ENCODE measurements around the gene PARD3.

The PARD3 gene

DNA sequence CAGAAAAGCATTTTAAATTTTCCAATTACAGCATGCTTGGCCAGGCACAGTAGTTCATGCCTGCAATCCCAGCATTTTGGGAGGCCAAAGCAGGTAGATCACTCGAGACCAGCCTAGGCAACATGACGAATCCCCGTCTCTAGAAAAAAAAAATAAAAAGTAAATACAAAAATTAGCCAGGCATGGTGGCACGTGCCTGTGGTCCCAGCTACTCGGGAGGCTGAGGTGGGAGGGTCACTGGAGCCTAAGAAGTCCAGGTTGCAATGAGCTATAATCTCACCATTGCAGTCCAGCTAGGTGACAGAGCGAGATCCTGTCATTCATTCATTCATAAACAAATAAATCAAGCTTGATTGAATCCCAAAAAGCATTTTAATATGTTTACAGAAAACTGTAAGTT, 234.9 kb downstream of the PARD3 start:
- no peak for DNase-seq (ENCODE audit: low read depth)

GRCh38 chr10:34578468-34578867, 236.6 kb downstream of the PARD3 start:
- no peak for DNase-seq (ENCODE audit: low read depth)

- no peak for DNase-seq (ENCODE audit: low read depth)
Measured at GRCh38 chr10:34576797-34577196, 238.3 kb downstream of the PARD3 start.

DNA sequence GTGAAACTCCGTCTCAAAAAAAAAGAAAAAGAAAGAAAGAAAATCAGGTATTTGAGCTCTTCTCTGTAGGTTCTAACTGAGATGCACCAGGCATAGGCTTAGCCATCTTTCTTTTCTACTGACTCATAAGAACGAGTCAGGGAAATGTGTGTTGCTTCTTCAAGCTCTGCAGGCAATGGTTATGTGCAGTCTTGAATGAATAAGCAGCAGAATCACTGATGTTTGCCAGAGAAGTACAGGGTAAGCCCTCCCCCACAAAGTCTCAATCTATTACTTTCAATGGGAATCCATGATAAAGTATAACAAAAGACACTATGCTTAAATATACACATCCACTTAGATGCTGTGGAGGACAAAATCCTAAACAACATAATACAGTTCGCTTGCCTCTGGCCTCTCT, 239.2 kb downstream of the PARD3 start:
- no peak for DNase-seq (ENCODE audit: low read depth)

- no peak for DNase-seq (ENCODE audit: low read depth)
Measured at GRCh38 chr10:34574353-34574934, 240.7 kb downstream of the PARD3 start.

DNA sequence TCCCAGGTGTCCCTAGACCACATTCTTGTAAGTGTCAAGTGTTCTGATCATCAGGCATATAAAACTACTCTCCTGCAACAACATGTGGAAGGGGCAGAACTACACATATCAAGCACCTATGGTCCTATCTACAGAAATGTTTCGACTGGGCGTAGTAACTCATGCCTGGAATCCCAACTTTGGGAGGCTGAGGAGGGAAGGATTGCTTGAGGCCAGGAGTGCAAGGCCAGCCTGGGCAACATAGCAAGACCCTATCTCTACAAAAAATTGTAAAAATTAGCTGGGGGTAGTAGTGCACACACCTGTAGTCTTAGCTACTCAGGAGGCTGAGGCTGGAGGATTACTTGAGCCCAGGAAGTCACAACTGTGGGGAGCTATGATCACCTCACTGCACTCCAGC, 244.2 kb downstream of the PARD3 start:
- no peak for DNase-seq (ENCODE audit: low read depth)

DNA sequence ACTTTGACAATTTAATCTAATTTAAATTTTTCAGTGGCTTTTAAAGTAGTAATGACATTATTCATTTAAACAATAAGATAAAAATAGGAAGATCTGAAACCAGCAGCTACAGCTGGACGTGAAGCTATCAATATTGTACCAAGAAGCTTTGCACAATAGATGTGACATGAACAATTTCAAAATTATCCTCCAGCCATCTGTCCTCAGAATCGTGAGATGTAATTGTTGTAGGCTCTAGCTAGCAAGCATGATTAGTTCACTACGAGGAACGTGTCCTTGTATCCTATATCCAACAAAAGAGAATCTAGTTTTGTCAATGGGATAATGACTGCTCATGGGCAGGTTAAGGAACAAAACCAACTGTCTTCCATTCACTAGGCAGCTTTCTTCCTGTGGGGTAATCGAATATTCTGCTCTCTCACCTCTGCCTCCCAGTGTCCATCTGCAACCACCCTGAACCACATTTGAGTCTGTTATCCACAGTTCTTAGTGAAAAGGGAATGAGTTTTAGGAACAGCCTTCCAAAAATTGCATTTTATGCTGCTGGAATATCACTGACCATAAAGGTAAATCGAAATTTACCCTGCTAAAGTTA, 247.3 kb downstream of the PARD3 start:
- DNase-seq (ENCODE audit: low read depth), result no peak

GRCh38 chr10:34565934-34566333, 249.2 kb downstream of the PARD3 start:
- no peak for DNase-seq (ENCODE audit: low read depth)

DNA sequence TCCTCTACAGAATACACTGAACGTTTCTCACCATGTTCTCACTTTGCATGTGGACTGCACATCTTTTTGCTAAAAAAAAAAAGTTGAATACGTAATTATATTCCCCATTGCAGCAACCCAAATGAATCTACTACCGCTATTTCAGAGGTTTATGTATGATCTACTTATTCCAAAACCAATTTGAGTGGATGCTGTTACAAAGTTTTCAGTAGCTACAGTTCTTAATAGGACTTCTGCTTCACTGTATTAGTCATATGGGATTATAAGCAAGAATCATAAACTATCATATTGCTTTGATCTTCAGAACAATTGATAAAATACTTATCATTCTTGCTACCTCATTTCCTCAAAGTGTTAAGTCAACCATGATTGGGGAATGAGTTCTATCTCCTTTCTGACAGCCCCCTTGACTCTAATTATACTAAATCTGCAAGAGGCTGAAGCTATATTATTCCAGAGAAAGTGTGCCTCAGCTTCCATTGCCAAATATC, 257.0 kb downstream of the PARD3 start:
- DNase-seq (ENCODE audit: low read depth), result no peak

DNA sequence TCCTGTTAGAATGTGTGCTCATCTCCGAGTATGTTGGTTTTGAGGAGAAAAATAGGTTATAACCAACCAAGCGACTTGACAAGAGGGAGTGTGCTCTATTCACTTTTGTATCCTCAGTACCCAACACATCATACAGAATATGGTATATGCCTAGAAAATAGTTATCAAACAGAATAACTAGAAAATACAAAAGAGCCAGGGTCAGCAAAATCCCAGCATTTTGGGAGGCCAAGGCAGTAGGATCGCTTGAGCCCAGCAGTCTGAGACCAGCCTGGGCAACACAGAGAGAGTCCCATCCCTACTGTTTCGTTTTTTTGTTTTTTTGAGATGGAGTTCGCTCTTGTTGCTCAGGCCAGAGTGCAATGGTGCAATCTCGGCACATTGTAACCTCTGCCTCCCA, 257.9 kb downstream of the PARD3 start:
- no peak for DNase-seq (ENCODE audit: low read depth)

DNA sequence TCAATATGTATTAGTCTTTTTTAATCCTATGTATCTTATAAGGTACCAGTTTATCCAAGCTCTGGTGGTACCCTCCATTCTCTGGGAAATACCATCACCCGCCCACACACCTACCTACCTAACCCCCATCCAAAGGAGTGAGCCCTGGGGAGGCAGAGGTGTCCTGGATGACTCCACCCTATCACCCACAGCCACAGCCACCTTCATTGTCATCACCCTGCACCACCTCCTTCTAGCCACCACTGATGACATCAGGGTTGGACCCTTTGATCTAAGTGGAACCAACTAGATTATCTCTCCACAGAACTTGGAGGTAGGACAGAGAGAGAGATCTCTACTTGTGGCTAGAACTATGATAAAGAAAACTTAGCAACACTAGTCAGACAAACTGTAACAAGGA, 259.4 kb downstream of the PARD3 start:
- DNase-seq (ENCODE audit: low read depth), result no peak

- DNase-seq (ENCODE audit: low read depth), result no peak
Measured at GRCh38 chr10:34553747-34554146, 261.3 kb downstream of the PARD3 start.

- no peak for DNase-seq (ENCODE audit: low read depth)
Measured at GRCh38 chr10:34551295-34551694, 263.8 kb downstream of the PARD3 start.

- DNase-seq (ENCODE audit: low read depth), result no peak
Measured at GRCh38 chr10:34549953-34550352, 265.1 kb downstream of the PARD3 start.

DNA sequence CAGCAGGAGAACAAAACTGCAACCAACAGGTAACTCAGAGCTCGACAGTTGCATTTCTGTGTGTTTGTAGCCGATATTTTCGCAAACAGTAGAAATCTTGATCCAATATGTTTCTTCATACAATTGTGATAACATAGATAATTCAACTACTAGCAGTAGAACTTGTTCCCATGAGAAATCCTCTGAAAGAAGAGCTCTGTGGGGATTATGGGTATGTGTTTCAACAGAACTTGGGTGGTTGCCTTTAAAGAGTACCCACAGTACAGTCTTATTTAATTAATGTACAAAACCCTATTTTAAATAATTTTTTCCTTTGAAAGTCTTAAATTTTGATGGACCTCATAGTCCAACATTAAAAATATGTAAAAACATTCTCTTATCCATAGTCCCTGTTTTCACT, 266.1 kb downstream of the PARD3 start:
- no peak for DNase-seq (ENCODE audit: low read depth)

DNA sequence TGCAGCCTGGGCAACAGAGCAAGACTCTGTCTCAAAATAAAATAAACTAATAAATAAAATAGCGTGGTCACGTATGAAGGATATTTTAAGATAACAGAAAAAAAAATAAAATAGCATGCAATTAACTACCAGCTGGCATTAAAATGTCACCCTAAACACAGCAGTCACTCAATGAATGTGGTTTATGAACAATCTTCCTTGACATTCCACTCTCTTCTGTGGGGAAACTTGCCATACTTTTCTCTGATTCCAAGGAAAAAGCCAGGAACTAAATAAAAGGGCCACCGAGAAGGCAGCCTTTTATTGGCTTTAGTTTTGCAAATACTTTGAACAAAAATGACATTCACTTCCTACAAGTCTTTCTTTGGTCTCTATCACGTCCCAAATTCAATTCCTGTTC, 266.6 kb downstream of the PARD3 start:
- DNase-seq (ENCODE audit: low read depth), result no peak

DNA sequence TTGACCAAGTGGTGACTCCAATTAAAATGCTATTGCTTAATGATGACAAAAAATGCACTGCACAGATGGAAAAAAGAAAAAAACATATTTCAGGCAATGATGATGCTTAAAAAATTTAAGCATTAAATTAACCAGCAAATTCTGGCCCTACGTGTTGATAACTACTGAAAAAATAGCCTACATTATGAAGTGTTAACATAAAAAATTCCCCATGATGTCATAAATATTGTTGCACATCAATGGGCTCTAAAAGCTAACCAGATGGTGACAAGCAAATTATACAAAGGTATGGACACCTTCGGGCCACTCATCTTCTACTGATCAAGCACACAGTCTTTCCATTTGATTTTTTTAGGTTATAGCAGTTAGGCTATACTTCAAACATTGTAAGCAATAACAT, 267.4 kb downstream of the PARD3 start:
- no peak for DNase-seq (ENCODE audit: low read depth)

DNA sequence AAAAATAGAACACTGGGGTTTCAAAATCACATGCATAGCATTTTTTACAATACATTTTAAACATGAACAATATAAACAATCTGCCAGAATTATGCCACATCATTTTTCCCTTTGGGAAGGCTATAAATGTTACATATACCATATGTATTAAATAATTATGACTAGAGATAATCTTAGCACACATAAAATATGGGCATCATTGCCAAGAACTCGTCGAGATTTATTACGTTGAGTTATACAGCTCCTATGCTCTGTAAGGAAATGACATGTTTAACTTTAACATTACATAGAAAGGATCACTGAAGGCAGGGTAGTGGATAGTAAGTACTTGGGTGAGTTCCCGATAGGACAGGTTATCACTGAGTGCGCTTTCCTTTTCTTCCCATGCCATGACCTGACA, 267.8 kb downstream of the PARD3 start:
- no peak for DNase-seq (ENCODE audit: low read depth)

GRCh38 chr10:34544400-34544799, 270.7 kb downstream of the PARD3 start:
- no peak for DNase-seq (ENCODE audit: low read depth)

DNA sequence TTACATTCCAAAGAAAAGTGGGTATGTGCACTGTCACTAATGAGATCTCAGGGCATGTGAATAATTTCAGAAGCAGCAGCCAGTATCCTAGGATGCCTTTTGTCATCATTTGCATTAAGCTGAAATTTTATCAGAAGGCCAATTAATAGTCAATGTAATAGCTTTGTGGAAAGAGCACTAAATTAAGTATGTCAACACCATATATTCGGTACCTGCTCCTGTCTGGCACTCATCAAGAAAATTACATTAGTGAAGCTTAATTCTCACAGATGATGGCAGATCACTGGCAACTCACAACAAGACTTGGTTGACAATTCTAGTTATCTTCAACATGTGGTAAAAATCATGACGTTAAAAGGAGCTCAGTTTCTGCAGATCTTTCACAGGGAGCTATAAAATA, 271.4 kb downstream of the PARD3 start:
- no peak for DNase-seq (ENCODE audit: low read depth)

GRCh38 chr10:34540492-34540891, 274.6 kb downstream of the PARD3 start:
- no peak for DNase-seq (ENCODE audit: low read depth)

DNA sequence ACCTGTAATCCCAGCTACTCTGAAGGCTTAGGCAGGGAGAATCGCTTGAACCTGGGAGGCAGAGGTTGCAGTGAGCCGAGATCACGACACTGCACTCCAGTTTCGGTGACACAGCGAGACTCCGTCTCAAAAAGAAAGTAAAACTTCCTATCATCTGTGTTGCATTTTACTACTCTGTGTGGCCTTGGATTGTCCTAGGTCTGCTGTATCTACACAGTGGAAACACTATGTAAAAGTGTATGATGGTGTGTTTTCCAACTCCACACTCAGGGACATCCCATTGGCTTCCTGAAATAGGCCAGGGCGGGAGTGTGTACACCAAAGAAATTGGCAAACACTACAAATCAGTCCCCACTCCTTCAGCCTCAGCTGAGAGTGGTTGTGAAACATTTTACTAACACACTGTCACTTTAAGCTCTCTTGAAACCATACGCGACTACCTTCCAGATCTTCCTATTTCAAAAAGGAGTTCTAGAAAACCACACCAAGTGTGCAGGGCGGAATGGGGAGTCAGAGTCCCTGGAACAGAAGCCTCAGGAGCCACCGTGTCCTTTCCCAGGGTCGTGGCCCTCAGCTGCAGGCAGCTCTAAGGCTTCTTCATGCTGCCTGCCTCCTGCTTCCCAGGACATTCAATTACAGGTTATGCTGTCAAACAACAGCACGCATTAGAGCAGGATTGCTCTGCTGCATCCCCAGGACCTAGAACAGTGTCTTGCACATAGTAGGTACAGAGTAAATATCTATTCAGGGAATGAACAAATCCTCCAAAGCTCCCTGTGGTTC, 275.4 kb downstream of the PARD3 start:
- no peak for DNase-seq (ENCODE audit: low read depth)

DNA sequence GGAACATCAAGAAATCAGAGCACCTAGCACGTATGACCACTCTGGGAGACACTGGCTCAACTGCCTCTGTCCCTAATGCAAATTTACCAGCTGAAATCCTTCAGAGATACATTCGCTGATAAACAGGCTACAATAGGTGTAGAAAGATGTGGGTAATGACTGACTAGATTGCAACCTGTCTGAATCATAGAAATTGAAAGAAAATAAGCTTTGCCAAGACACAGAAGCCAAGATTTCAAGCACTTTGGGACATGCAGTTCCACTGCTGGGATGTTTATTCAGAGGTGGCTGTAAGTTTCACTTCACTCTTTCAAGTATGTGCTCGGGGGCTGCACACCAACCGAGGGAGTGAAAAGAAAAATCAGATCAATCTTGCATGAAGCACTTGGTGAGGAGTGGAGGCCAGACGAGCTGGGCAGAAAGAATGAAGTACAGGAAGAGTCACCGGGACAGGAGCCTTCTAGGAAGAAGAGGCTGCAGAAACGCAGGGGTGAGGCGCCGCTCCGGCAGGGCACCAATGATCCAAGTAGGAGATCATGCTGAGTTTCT, 276.7 kb downstream of the PARD3 start:
- no peak for DNase-seq (ENCODE audit: low read depth)
